Ovary (tissue), 3 donors: ENCODE data around the gene ADK.

Experiments used
- CTCF ChIP-seq, 3 donors: fragments of 450-650 bp in 2 of 3; fragments of 200-600 bp in 1 of 3; IDR thresholded peaks; one replicate each; pipeline versions ENCODE4 v1.5.1 to v1.8.0; 2016 to 2022; ENCODE audit warnings: antibody characterized with exemption in 3 of 3, mild to moderate bottlenecking in 1 of 3
- EP300 ChIP-seq: sonication (generic); formaldehyde crosslinking; IDR thresholded peaks from one replicate; pipeline ENCODE4 v1.6.1; 2017; ENCODE audit warnings: antibody characterized with exemption
- donor health status: DM: no; HTN: no; CAD: no.

GRCh38 chr10:74227697-74228424 is 76.8 kb downstream of the ADK start:
- no peak for TF ChIP-seq EP300
- TF ChIP-seq CTCF (IDR thresholded peaks at IDR 0.05), result no peak
